Globus pallidus (tissue), 1 donor: Measurements from ENCODE around the gene C2CD4D.
A peak's percentile ranks its signal among the peaks of the same experiment; 100 is the strongest.
"Not testable (repeated sequence)": the region's sequence is repeated elsewhere in the genome, so short reads cannot be mapped to it uniquely, and the experiment has no call there.

ENCODE experiments used
- DNase-seq: peaks from one replicate; pipeline ENCODE4 v3.0.0-alpha.2; 2015; ENCODE audit warnings: low spot score

Gene C2CD4D

GRCh38 chr1:151839457-151840403 is at the start of gene C2CD4D:
C2CD4D (minus strand) TSS chr1:151839820; CDS start chr1:151838989, 831 bp downstream.
- DNase-seq: peak; percentile 95

- no peak for DNase-seq
These were observed 49.5 kb upstream of the C2CD4D start for GRCh38 chr1:151888972-151889570.

- DNase-seq: no peak
These were observed 47.4 kb upstream of the C2CD4D start for GRCh38 chr1:151887028-151887427.

- DNase-seq: no peak
These were observed 45.9 kb upstream of the C2CD4D start for GRCh38 chr1:151885479-151885878.

GRCh38 chr1:151884879-151885278 is 45.3 kb upstream of the C2CD4D start:
- DNase-seq: not testable (repeated sequence)

- not testable (repeated sequence) for DNase-seq
These were observed 44.8 kb upstream of the C2CD4D start for GRCh38 chr1:151884445-151884844.

- not testable (repeated sequence) for DNase-seq
These were observed 44.3 kb upstream of the C2CD4D start for GRCh38 chr1:151883898-151884297.

- not testable (repeated sequence) for DNase-seq
These were observed 43.3 kb upstream of the C2CD4D start for GRCh38 chr1:151882918-151883317.

GRCh38 chr1:151882466-151882865 is 42.8 kb upstream of the C2CD4D start:
- no peak for DNase-seq

- peak; percentile 75 for DNase-seq
These were observed 41.9 kb upstream of the C2CD4D start for GRCh38 chr1:151881479-151881878.

- DNase-seq: no peak
These were observed 35.9 kb upstream of the C2CD4D start for GRCh38 chr1:151875419-151876097.

GRCh38 chr1:151872776-151873175 is 33.2 kb upstream of the C2CD4D start:
- not testable (repeated sequence) for DNase-seq

GRCh38 chr1:151871284-151872030 is 31.8 kb upstream of the C2CD4D start:
- no peak for DNase-seq

- DNase-seq: peak; percentile 54
These were observed 28.9 kb upstream of the C2CD4D start for GRCh38 chr1:151868486-151868885.

GRCh38 chr1:151867765-151868411 is 28.3 kb upstream of the C2CD4D start:
- DNase-seq: peak; percentile 32

GRCh38 chr1:151867321-151867720 is 27.7 kb upstream of the C2CD4D start:
- no peak for DNase-seq

GRCh38 chr1:151864411-151864810 is 24.8 kb upstream of the C2CD4D start:
- DNase-seq: no peak

GRCh38 chr1:151862604-151863003 is 23.0 kb upstream of the C2CD4D start:
- DNase-seq: no peak

- no peak for DNase-seq
These were observed 21.0 kb upstream of the C2CD4D start for GRCh38 chr1:151860504-151861187.

GRCh38 chr1:151859891-151860293 is 20.3 kb upstream of the C2CD4D start:
- no peak for DNase-seq
